Measurements from ENCODE around the gene MLH1. TPM values are rescaled to one million over a fixed set of nuclear protein-coding genes. Genes with fewer than 3 reads are reported as not detected.

Gene MLH1
- polyA plus RNA-seq, 1 of the 3 experiments (the other 2 are of a cell fraction) = 24.0 TPM

DNA sequence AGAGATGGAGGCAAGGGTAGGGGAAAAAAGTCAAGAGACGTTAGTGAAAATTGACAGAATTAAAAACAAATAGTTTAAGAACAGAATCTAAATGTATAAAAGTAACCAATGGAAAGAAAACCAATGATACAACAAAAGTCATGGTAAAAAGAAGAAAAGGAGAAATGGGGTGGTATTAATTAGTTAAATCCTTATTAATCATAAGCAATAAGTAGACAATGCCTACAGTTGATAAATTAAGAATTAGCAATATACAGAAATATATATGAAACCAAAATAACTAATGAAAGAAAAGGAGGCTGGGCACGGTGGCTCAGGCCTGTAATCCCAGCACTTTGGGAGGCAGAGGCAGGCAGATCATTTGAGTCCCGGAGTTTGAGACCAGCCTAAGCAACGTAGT is 24.2 kb upstream of the MLH1 start:
- Histone ChIP-seq H3K79me2 (ENCODE audit: insufficient read depth) (no peaks in the 10 kb centered on the region), H3K4me1 (ENCODE audit: control insufficient read depth in 1 of 2, insufficient read depth in 2 of 2, low read depth in 1 of 2, low read length in 1 of 2) (peaks cover 10 to 13% of the 10 kb centered on the region in 2 experiments; a peak in 3 of 4 replicates), H3K4me2 (no peak overlapping the region), H2AFZ (ENCODE audit: low read depth) (peak overlapping the region; percentile 63; the same call in 1 of the 2 replicates), H3K9ac (no peak overlapping the region), H3K27me3 (ENCODE audit: insufficient read depth) (no peaks in the 10 kb centered on the region), H3K27ac (ENCODE audit: low read depth in 2 of 2, low read length in 1 of 2) (peak overlapping the region; percentile 36 to 91; a peak in 2 of 4 replicates), H3K36me3 (replicated peaks in 1 of 2; ENCODE audit: control insufficient read depth in 1 of 2, insufficient read depth in 2 of 2, low read length in 1 of 2) (no peaks in the 10 kb centered on the region), H3K4me3 (ENCODE audit: low read depth in 2 of 2, low read length in 1 of 2) (no peak overlapping the region), H3K9me2 (no peaks in the 10 kb centered on the region), H4K20me1 (ENCODE audit: insufficient read depth) (no peaks in the 10 kb centered on the region), H3F3A (replicated peaks; ENCODE audit: insufficient read depth) (no peaks in the 10 kb centered on the region), H3K9me3 (no peaks in the 10 kb centered on the region)
- no peak for TF ChIP-seq ELF1 (IDR thresholded peaks at IDR 0.05)
- TF ChIP-seq, protein P1, sequence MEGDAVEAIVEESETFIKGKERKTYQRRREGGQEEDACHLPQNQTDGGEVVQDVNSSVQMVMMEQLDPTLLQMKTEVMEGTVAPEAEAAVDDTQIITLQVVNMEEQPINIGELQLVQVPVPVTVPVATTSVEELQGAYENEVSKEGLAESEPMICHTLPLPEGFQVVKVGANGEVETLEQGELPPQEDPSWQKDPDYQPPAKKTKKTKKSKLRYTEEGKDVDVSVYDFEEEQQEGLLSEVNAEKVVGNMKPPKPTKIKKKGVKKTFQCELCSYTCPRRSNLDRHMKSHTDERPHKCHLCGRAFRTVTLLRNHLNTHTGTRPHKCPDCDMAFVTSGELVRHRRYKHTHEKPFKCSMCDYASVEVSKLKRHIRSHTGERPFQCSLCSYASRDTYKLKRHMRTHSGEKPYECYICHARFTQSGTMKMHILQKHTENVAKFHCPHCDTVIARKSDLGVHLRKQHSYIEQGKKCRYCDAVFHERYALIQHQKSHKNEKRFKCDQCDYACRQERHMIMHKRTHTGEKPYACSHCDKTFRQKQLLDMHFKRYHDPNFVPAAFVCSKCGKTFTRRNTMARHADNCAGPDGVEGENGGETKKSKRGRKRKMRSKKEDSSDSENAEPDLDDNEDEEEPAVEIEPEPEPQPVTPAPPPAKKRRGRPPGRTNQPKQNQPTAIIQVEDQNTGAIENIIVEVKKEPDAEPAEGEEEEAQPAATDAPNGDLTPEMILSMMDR (IDR thresholded peaks at IDR 0.05) = no peak
- TF ChIP-seq NRF1 (IDR thresholded peaks at IDR 0.05; ENCODE audit: low read depth, low read length) = no peak
- TF ChIP-seq TAF1 (IDR thresholded peaks at IDR 0.05; ENCODE audit: borderline replicate concordance, low read depth, low read length) = no peak
- TF ChIP-seq, protein P2, sequence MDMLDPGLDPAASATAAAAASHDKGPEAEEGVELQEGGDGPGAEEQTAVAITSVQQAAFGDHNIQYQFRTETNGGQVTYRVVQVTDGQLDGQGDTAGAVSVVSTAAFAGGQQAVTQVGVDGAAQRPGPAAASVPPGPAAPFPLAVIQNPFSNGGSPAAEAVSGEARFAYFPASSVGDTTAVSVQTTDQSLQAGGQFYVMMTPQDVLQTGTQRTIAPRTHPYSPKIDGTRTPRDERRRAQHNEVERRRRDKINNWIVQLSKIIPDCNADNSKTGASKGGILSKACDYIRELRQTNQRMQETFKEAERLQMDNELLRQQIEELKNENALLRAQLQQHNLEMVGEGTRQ (IDR thresholded peaks at IDR 0.05; ENCODE audit: borderline replicate concordance, low read depth, low read length) = no peak
- no peak for TF ChIP-seq POLR2AphosphoS5 (IDR thresholded peaks at IDR 0.05; ENCODE audit: low read depth, low read length)
- TF ChIP-seq, protein P3, sequence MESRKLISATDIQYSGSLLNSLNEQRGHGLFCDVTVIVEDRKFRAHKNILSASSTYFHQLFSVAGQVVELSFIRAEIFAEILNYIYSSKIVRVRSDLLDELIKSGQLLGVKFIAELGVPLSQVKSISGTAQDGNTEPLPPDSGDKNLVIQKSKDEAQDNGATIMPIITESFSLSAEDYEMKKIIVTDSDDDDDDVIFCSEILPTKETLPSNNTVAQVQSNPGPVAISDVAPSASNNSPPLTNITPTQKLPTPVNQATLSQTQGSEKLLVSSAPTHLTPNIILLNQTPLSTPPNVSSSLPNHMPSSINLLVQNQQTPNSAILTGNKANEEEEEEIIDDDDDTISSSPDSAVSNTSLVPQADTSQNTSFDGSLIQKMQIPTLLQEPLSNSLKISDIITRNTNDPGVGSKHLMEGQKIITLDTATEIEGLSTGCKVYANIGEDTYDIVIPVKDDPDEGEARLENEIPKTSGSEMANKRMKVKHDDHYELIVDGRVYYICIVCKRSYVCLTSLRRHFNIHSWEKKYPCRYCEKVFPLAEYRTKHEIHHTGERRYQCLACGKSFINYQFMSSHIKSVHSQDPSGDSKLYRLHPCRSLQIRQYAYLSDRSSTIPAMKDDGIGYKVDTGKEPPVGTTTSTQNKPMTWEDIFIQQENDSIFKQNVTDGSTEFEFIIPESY (IDR thresholded peaks at IDR 0.05; ENCODE audit: borderline replicate concordance, low read depth) = no peak
- no peak for TF ChIP-seq RFX5 (IDR thresholded peaks at IDR 0.05; ENCODE audit: low read length)
- TF ChIP-seq TEAD4 (IDR thresholded peaks at IDR 0.05; ENCODE audit: borderline replicate concordance, insufficient read depth) = no peak
- DNase-seq = no peak
- POLR2A ChIA-PET = interaction anchor here (1.4 to 1.5 kb wide), 2 partner anchors 9 to 24 kb away, joined by 5 to 12 read pairs; partner anchors contain the start of genes EPM2AIP1 and MLH1
- WGBS (ENCODE audit: low lambda C conversion rate) = 96% methylated on average over 4 of the region's 4 CpGs
- CTCF ChIA-PET = interaction anchor here (1.0 to 4.7 kb wide), 6 partner anchors 11 to 126 kb away, joined by 3 to 29 read pairs (median 4); no protein-coding TSS in a partner anchor
